NOMO-1 treated with dmso at 0.1 percent for 144 hours (cell line): ENCODE data around the gene PTPRD.
"Not testable (repeated sequence)": the region's sequence is repeated elsewhere in the genome, so short reads cannot be mapped to it uniquely, and the experiment has no call there.

Experiments
- DNase-seq: peaks from one replicate; lab custom pipeline; 2025; ENCODE audit not compliant: unreplicated experiment; lab: John Stamatoyannopoulos, UW

PTPRD gene

GRCh38 chr9:8713149-8713810, 1899.5 kb downstream of the PTPRD start:
- no peak for DNase-seq

GRCh38 chr9:8709731-8710130, 1903.1 kb downstream of the PTPRD start:
- no peak for DNase-seq

- DNase-seq: no peak
Measured at GRCh38 chr9:8708728-8709127, 1904.1 kb downstream of the PTPRD start.

- no peak for DNase-seq
Measured at GRCh38 chr9:8706998-8707397, 1905.8 kb downstream of the PTPRD start.

GRCh38 chr9:8706531-8706930, 1906.3 kb downstream of the PTPRD start:
- DNase-seq: no peak

- no peak for DNase-seq
Measured at GRCh38 chr9:8705861-8706260, 1906.9 kb downstream of the PTPRD start.

GRCh38 chr9:8703904-8704303, 1908.9 kb downstream of the PTPRD start:
- no peak for DNase-seq

GRCh38 chr9:8701904-8702303, 1910.9 kb downstream of the PTPRD start:
- no peak for DNase-seq

- not testable (repeated sequence) for DNase-seq
Measured at GRCh38 chr9:8697565-8697964, 1915.2 kb downstream of the PTPRD start.

- no peak for DNase-seq
Measured at GRCh38 chr9:8696516-8696915, 1916.3 kb downstream of the PTPRD start.

GRCh38 chr9:8694983-8695588, 1917.7 kb downstream of the PTPRD start:
- no peak for DNase-seq

GRCh38 chr9:8693464-8693863, 1919.3 kb downstream of the PTPRD start:
- no peak for DNase-seq

GRCh38 chr9:8686516-8686915, 1926.3 kb downstream of the PTPRD start:
- DNase-seq: no peak

- DNase-seq: no peak
Measured at GRCh38 chr9:8685825-8686224, 1927.0 kb downstream of the PTPRD start.

- no peak for DNase-seq
Measured at GRCh38 chr9:8684978-8685708, 1927.7 kb downstream of the PTPRD start.

GRCh38 chr9:8683496-8683895, 1929.3 kb downstream of the PTPRD start:
- DNase-seq: no peak

GRCh38 chr9:8680658-8681057, 1932.1 kb downstream of the PTPRD start:
- no peak for DNase-seq

- no peak for DNase-seq
Measured at GRCh38 chr9:8680157-8680556, 1932.6 kb downstream of the PTPRD start.

- DNase-seq: no peak
Measured at GRCh38 chr9:8679371-8679822, 1933.4 kb downstream of the PTPRD start.

- DNase-seq: no peak
Measured at GRCh38 chr9:8677741-8678140, 1935.1 kb downstream of the PTPRD start.

GRCh38 chr9:8674536-8674935, 1938.3 kb downstream of the PTPRD start:
- no peak for DNase-seq

GRCh38 chr9:8673830-8674229, 1939.0 kb downstream of the PTPRD start:
- DNase-seq: no peak
